ENCODE data around the gene USP6.
"Not testable (repeated sequence)": the region's sequence is repeated elsewhere in the genome, so short reads cannot be mapped to it uniquely, and the experiment has no call there.

Gene USP6

GRCh38 chr17:5115673-5116651 lies at the start of gene USP6:
TSS of gene USP6 (plus strand) at chr17:5116032. CDS start at chr17:5130368, 14,336 bp downstream.
- DNase-seq, result no peak

GRCh38 chr17:5068236-5068635 lies 47.6 kb upstream of the USP6 start:
- DNase-seq, result no peak

- DNase-seq, result no peak
Observed at GRCh38 chr17:5069724-5070123, 46.1 kb upstream of the USP6 start.

- not testable (repeated sequence) for DNase-seq
Observed at GRCh38 chr17:5075472-5075871, 40.4 kb upstream of the USP6 start.

- DNase-seq, result not testable (repeated sequence)
Observed at GRCh38 chr17:5077275-5077674, 38.6 kb upstream of the USP6 start.

GRCh38 chr17:5077781-5078105 lies 38.1 kb upstream of the USP6 start:
- no peak for DNase-seq

- peak; percentile 76 to 93 (median 90) for DNase-seq
Observed at GRCh38 chr17:5078106-5079028, 37.5 kb upstream of the USP6 start, which contains the start of gene ZFP3. TSS of gene ZFP3 (plus strand) at chr17:5078467. CDS start at chr17:5091505, 13,038 bp downstream.

GRCh38 chr17:5080591-5080990 lies 35.2 kb upstream of the USP6 start:
- no peak for DNase-seq

GRCh38 chr17:5092218-5093010 lies 23.4 kb upstream of the USP6 start:
- DNase-seq, result no peak

GRCh38 chr17:5096731-5097100 lies 19.1 kb upstream of the USP6 start:
- no peak for DNase-seq

- DNase-seq, result peak in 1 of 3 experiments; percentile 61
Observed at GRCh38 chr17:5097101-5097834, 18.6 kb upstream of the USP6 start.

- DNase-seq, result no peak
Observed at GRCh38 chr17:5099271-5099670, 16.6 kb upstream of the USP6 start.

GRCh38 chr17:5100832-5101231 lies 15.0 kb upstream of the USP6 start:
- no peak for DNase-seq

GRCh38 chr17:5110816-5111215 lies 5.0 kb upstream of the USP6 start:
- no peak for DNase-seq

- DNase-seq, result peak; percentile 90 to 96 (median 92)
Observed at GRCh38 chr17:5111402-5112204, 4.2 kb upstream of the USP6 start, which contains the start of gene ZNF232. TSS of gene ZNF232 (minus strand) at chr17:5111878. CDS start at chr17:5111822, 56 bp downstream.

GRCh38 chr17:5118219-5118618 lies 2.4 kb downstream of the USP6 start:
- no peak for DNase-seq

GRCh38 chr17:5120036-5120435 lies 4.2 kb downstream of the USP6 start:
- DNase-seq, result no peak

GRCh38 chr17:5120436-5121185 lies 4.8 kb downstream of the USP6 start:
- not testable (repeated sequence) for DNase-seq

GRCh38 chr17:5121186-5121841 lies 5.5 kb downstream of the USP6 start:
- DNase-seq, result no peak

- not testable (repeated sequence) for DNase-seq
Observed at GRCh38 chr17:5122056-5122455, 6.2 kb downstream of the USP6 start.

Data from NCI-H1417 (cell line).